ENCODE data around the gene CLCN1.

GRCh38 chr7:143384148-143384547 lies 68.2 kb downstream of the CLCN1 start:
- no peak for TF ChIP-seq EZH2 (IDR thresholded peaks at IDR 0.05; ENCODE audit: low read length, unreplicated experiment)
- TF ChIP-seq CTCF (conservative IDR thresholded peaks at IDR 0.05; ENCODE audit: low read depth, low read length) = no peak
- TF ChIP-seq EZH2phosphoT487 (IDR thresholded peaks at IDR 0.05; ENCODE audit: borderline replicate concordance, low read length) = no peak
